ENCODE results near the gene KCNMA1. TPM values are rescaled to one million over a fixed set of nuclear protein-coding genes. Genes with fewer than 3 reads are reported as not detected.

Gene KCNMA1
- total RNA-seq, 1 experiment from 2014 or later, result 20.7 TPM

DNA sequence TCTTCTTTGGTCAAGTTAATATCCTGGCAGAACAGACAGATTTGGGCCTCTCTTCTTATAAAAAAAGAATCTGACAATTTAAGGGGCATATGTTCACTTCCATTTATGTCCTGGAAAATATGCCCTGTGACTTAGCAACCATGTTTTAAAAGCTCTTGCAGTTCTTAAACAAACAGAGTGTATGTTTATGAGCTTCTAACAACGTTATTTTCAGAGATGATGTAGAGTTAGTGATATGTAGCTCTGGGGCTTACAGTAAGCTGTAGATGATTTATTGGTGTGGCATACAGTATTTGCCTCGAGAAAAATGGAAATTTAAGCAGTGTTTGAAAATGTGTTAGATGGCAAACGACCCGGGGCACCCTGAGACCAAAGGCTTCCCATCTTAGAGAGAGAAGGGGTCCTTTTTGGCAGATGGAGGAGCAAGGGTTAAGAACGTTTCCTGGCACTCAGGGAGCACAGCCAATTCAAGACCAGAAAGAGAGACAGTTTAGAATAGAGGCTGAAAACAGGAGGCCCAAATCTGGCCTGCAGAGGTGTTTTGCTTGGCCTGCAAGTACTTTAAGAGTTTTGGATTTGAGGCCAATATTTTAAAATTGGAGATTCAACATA lies 397.5 kb downstream of the KCNMA1 start:
- CTCF ChIA-PET, result no interaction called here
- Mint-ChIP-seq H3K4me1 (ENCODE audit: low read depth, unreplicated experiment) (peaks cover 12% of the 10 kb centered on the region), H3K27me3 (ENCODE audit: insufficient read depth, unreplicated experiment) (no peaks in the 10 kb centered on the region), H3K27ac (ENCODE audit: unreplicated experiment) (no peak overlapping the region), H3K4me3 (ENCODE audit: unreplicated experiment) (no peak overlapping the region), H3K36me3 (ENCODE audit: insufficient read depth, unreplicated experiment) (no peaks in the 10 kb centered on the region), H3K9me3 (ENCODE audit: unreplicated experiment) (no peaks in the 10 kb centered on the region)
- Histone ChIP-seq H3K4me3 (ENCODE audit: low read depth, low read length) (no peak overlapping the region), H3K27me3 (replicated peaks; ENCODE audit: control insufficient read depth, insufficient read depth, low read length) (no peaks in the 10 kb centered on the region), H3K36me3 (ENCODE audit: control insufficient read depth, insufficient read depth, low read length) (no peaks in the 10 kb centered on the region), H3K4me1 (peaks cover 4% of the 10 kb centered on the region; the same call in 1 of the 2 replicates), H3K9me3 (no peaks in the 10 kb centered on the region)
- intact Hi-C loops (cut with micrococcal nuclease; ENCODE audit: unreplicated experiment), result no loop called here
- no TSS peak for BruUV-seq (replicated peaks)
- DNase-seq, result no peak
- POLR2A ChIA-PET, result no interaction called here
- TF ChIP-seq, protein P1, sequence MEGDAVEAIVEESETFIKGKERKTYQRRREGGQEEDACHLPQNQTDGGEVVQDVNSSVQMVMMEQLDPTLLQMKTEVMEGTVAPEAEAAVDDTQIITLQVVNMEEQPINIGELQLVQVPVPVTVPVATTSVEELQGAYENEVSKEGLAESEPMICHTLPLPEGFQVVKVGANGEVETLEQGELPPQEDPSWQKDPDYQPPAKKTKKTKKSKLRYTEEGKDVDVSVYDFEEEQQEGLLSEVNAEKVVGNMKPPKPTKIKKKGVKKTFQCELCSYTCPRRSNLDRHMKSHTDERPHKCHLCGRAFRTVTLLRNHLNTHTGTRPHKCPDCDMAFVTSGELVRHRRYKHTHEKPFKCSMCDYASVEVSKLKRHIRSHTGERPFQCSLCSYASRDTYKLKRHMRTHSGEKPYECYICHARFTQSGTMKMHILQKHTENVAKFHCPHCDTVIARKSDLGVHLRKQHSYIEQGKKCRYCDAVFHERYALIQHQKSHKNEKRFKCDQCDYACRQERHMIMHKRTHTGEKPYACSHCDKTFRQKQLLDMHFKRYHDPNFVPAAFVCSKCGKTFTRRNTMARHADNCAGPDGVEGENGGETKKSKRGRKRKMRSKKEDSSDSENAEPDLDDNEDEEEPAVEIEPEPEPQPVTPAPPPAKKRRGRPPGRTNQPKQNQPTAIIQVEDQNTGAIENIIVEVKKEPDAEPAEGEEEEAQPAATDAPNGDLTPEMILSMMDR (IDR thresholded peaks at IDR 0.05; ENCODE audit: insufficient read depth in 1 of 2, low read depth in 1 of 2, low read length in 1 of 2, severe bottlenecking in 1 of 2, unreplicated experiment in 1 of 2), result no peak

GRCh38 chr10:77237120-77237519 lies 400.5 kb downstream of the KCNMA1 start:
- Mint-ChIP-seq H3K4me3 (ENCODE audit: unreplicated experiment) (no peak overlapping the region), H3K9me3 (ENCODE audit: unreplicated experiment) (no peaks in the 10 kb centered on the region), H3K36me3 (ENCODE audit: insufficient read depth, unreplicated experiment) (no peaks in the 10 kb centered on the region), H3K4me1 (ENCODE audit: low read depth, unreplicated experiment) (no peaks in the 10 kb centered on the region), H3K27me3 (ENCODE audit: insufficient read depth, unreplicated experiment) (no peaks in the 10 kb centered on the region), H3K27ac (ENCODE audit: unreplicated experiment) (no peak overlapping the region)
- POLR2A ChIA-PET, result no interaction called here
- intact Hi-C loops (cut with micrococcal nuclease; ENCODE audit: unreplicated experiment), result no loop called here
- CTCF ChIA-PET, result no interaction called here
- no peak for DNase-seq
- Histone ChIP-seq H3K27me3 (replicated peaks; ENCODE audit: control insufficient read depth, insufficient read depth, low read length) (no peaks in the 10 kb centered on the region), H3K9me3 (no peaks in the 10 kb centered on the region), H3K4me1 (no peaks in the 10 kb centered on the region), H3K36me3 (ENCODE audit: control insufficient read depth, insufficient read depth, low read length) (no peaks in the 10 kb centered on the region), H3K4me3 (ENCODE audit: low read depth, low read length) (no peak overlapping the region)
- TF ChIP-seq, protein P1 (IDR thresholded peaks at IDR 0.05; ENCODE audit: insufficient read depth in 1 of 2, low read depth in 1 of 2, low read length in 1 of 2, severe bottlenecking in 1 of 2, unreplicated experiment in 1 of 2), result no peak
- no TSS peak for BruUV-seq (replicated peaks)

DNA sequence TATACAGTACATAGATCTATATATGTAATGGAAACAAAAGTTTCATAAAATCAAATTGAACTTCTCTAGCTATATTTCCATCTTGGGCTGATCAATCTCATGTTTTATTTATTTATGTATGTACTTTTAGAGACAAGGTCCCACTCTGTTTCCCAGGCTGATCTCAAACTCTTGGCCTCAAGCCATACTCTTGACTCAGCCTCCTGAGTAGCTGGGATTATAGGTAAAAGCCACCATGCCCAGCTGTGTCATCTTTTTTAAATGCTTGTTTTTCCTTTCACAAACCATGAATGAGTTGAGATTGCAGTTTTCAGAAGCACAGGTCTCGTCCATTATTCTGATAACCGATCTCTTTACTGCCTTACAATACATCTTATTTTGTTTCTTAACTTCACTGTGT lies 400.9 kb downstream of the KCNMA1 start:
- CTCF ChIA-PET, result no interaction called here
- TF ChIP-seq, protein P1 (IDR thresholded peaks at IDR 0.05; ENCODE audit: insufficient read depth in 1 of 2, low read depth in 1 of 2, low read length in 1 of 2, severe bottlenecking in 1 of 2, unreplicated experiment in 1 of 2), result no peak

More for the DNA sequence above, 400.9 kb downstream of the KCNMA1 start:
- Histone ChIP-seq H3K4me3 (ENCODE audit: low read depth, low read length) (no peak overlapping the region), H3K36me3 (ENCODE audit: control insufficient read depth, insufficient read depth, low read length) (no peaks in the 10 kb centered on the region), H3K9me3 (no peaks in the 10 kb centered on the region), H3K27me3 (replicated peaks; ENCODE audit: control insufficient read depth, insufficient read depth, low read length) (no peaks in the 10 kb centered on the region), H3K4me1 (no peaks in the 10 kb centered on the region)
- H3K27me3 Mint-ChIP-seq (ENCODE audit: insufficient read depth, unreplicated experiment), result no peaks in the 10 kb centered on the region
- DNase-seq, result no peak
- no peaks in the 10 kb centered on the region for H3K36me3 Mint-ChIP-seq (ENCODE audit: insufficient read depth, unreplicated experiment)
- intact Hi-C loops (cut with micrococcal nuclease; ENCODE audit: unreplicated experiment), result no loop called here
- BruUV-seq (replicated peaks), result no TSS peak
- no peak overlapping the region for H3K27ac Mint-ChIP-seq (ENCODE audit: unreplicated experiment)
- H3K9me3 Mint-ChIP-seq (ENCODE audit: unreplicated experiment), result no peaks in the 10 kb centered on the region
- H3K4me1 Mint-ChIP-seq (ENCODE audit: low read depth, unreplicated experiment), result no peaks in the 10 kb centered on the region
- no peak overlapping the region for H3K4me3 Mint-ChIP-seq (ENCODE audit: unreplicated experiment)
- POLR2A ChIA-PET, result no interaction called here
